HEK293T (cell line): ENCODE measurements around the gene FRYL.

Source experiments
- BHLHE40 ChIP-seq: fragments of 450-650 bp; IDR thresholded peaks from 2 replicates; pipeline ENCODE4 v1.6.1; 2016; ENCODE audit warnings: mild to moderate bottlenecking, moderate library complexity, borderline replicate concordance
- SP1 ChIP-seq: fragments of 450-650 bp; IDR thresholded peaks from 2 replicates; pipeline ENCODE4 v1.6.1; 2017

- TF ChIP-seq SP1 (no peak), BHLHE40 (no peak)
Observed at GRCh38 chr4:48467442-48467841, 312.6 kb downstream of the FRYL start.
